HCT116 (cell line): ENCODE measurements around the gene ADGRL3. TPM values are rescaled to one million over a fixed set of nuclear protein-coding genes. Genes with fewer than 3 reads are reported as not detected.

Experiments
- ATAC-seq: fragments of 200-7000 bp; cut with Tn5 transposase; 2 replicates; pipeline ENCODE4 v1.9.1; 2020; ENCODE audit warnings: mild to moderate bottlenecking, moderate library complexity
- BruUV-seq: library from RNA; stranded (reverse); fragments of 400-500 nt; replicated peaks from 2 replicates; lab custom pipeline; 2021; lab: Mats Ljungman, UMichigan
- CTCF ChIA-PET: fragments of 300-600 bp; sonication (Branson Sonifier 250); formaldehyde crosslinking; loops from one replicate; lab custom pipeline; 2021; ENCODE audit warnings: antibody characterized with exemption; lab: Charles Lee
- POLR2A ChIA-PET: fragments of 300-600, 350-600 bp; sonication (Branson Sonifier 250); formaldehyde crosslinking; loops from one replicate; lab custom pipeline; 2021; ENCODE audit warnings: antibody characterized with exemption; lab: Charles Lee
- RAD21 ChIA-PET, 2 experiments: fragments of 300-600 bp; sonication (Branson Sonifier 250); formaldehyde crosslinking; loops; one replicate each; lab custom pipeline; 2023; ENCODE audit warnings: low total read pairs in 2 of 2; ENCODE audit not compliant: uncharacterized antibody in 2 of 2, unreplicated experiment in 2 of 2, low non-redundant PET in 1 of 2; lab: Charles Lee
- DNase-seq: peaks from one replicate; pipeline ENCODE4 v3.0.0-alpha.2; 2010; ENCODE audit warnings: low read depth, low spot score
- H2AFZ ChIP-seq: fragments of 200-600 bp; shearing (Covaris generic), sonication (generic); 2 replicates; pipeline ENCODE4 v1.6.1; 2017; ENCODE audit warnings: low read depth, mixed run types, mixed read lengths, antibody characterized with exemption, low read length; ENCODE audit not compliant: poor library complexity, severe bottlenecking
- H3K27ac ChIP-seq: 2 replicates; pipeline ENCODE4 v1.5.1; 2012; ENCODE audit warnings: low read depth, low read length
- H3K27me3 ChIP-seq: fragments of 200-600 bp; sonication (generic); 2 replicates; pipeline ENCODE4 v1.6.1; 2016; ENCODE audit warnings: mixed run types, low read length, mixed read lengths; ENCODE audit not compliant: insufficient read depth
- H3K36me3 ChIP-seq, 2 experiments: fragments of 200-500 bp in 1 of 2; fragments of 200-600 bp in 1 of 2; sonication (Bioruptor generic) in 1 of 2; sonication (generic) in 1 of 2; 2 replicates each; pipeline versions ENCODE4 v1.5.1 to v1.6.1; 2014 to 2016; ENCODE audit warnings: low read length in 2 of 2, inconsistent platforms in 1 of 2, mixed read lengths in 1 of 2, mixed run types in 1 of 2; ENCODE audit not compliant: insufficient read depth in 2 of 2, control insufficient read depth in 1 of 2
- H3K4me1 ChIP-seq, 2 experiments: fragments of 200-600 bp in 1 of 2; sonication (generic) in 1 of 2; 2 replicates each; pipeline versions ENCODE4 v1.5.1 to v1.6.1; 2012 to 2017; ENCODE audit warnings: low read length in 2 of 2, inconsistent platforms in 1 of 2, mild to moderate bottlenecking in 1 of 2, mixed read lengths in 1 of 2, mixed run types in 1 of 2, moderate library complexity in 1 of 2; ENCODE audit not compliant: insufficient read depth in 2 of 2, control insufficient read depth in 1 of 2
- H3K4me2 ChIP-seq: fragments of 200-600 bp; sonication (generic); 2 replicates; pipeline ENCODE4 v1.6.1; 2017; ENCODE audit warnings: mixed run types, low read length, mixed read lengths
- H3K4me3 ChIP-seq, 2 experiments: fragments of 200-600 bp in 1 of 2; sonication (generic) in 1 of 2; replicated peaks in 1 of 2; 2 replicates each; pipeline ENCODE4 v1.5.1; 2011 to 2016; ENCODE audit warnings: low read length in 2 of 2, control low read depth in 1 of 2, low read depth in 1 of 2, mild to moderate bottlenecking in 1 of 2, mixed read lengths in 1 of 2, mixed run types in 1 of 2
- H3K79me2 ChIP-seq: fragments of 200-600 bp; sonication (generic); 2 replicates; pipeline ENCODE4 v1.6.1; 2017; ENCODE audit warnings: mild to moderate bottlenecking, mixed run types, low read length, moderate library complexity, mixed read lengths; ENCODE audit not compliant: insufficient read depth
- H3K9ac ChIP-seq: fragments of 200-600 bp; sonication (generic); 2 replicates; pipeline ENCODE4 v1.6.1; 2016; ENCODE audit warnings: low read length, mixed read lengths
- H3K9me2 ChIP-seq: fragments of 200-600 bp; sonication (generic), shearing (Covaris generic); 2 replicates; pipeline ENCODE4 v1.6.1; 2017; ENCODE audit warnings: mixed run types, mild to moderate bottlenecking, moderate library complexity; ENCODE audit not compliant: insufficient read depth
- H3K9me3 ChIP-seq, 2 experiments: fragments of 200-500 bp in 1 of 2; fragments of 200-600 bp in 1 of 2; sonication (Bioruptor generic) in 1 of 2; sonication (generic) in 1 of 2; 2 replicates each; pipeline ENCODE4 v1.6.1; 2014 to 2017; ENCODE audit warnings: low read length in 2 of 2, mixed read lengths in 2 of 2, inconsistent platforms in 1 of 2, low read depth in 1 of 2, mild to moderate bottlenecking in 1 of 2, mixed run types in 1 of 2, moderate library complexity in 1 of 2; ENCODE audit not compliant: control insufficient read depth in 1 of 2, insufficient read depth in 1 of 2
- H4K20me1 ChIP-seq: fragments of 200-600 bp; sonication (generic), shearing (Covaris generic); 2 replicates; pipeline ENCODE4 v1.6.1; 2017; ENCODE audit warnings: mixed run types, mild to moderate bottlenecking, moderate library complexity; ENCODE audit not compliant: insufficient read depth
- ATF3 ChIP-seq: IDR thresholded peaks from 2 replicates; pipeline ENCODE4 v1.6.1; 2012
- CEBPB ChIP-seq: IDR thresholded peaks from 2 replicates; pipeline ENCODE4 v1.6.1; 2012; ENCODE audit warnings: low read depth
- CTCF ChIP-seq, 3 experiments: fragments of 200-600 bp in 1 of 3; sonication (generic) in 1 of 3; IDR thresholded peaks in 2 of 3; conservative IDR thresholded peaks in 1 of 3; 2 replicates each; pipeline ENCODE4 v1.5.1; 2012 to 2017; ENCODE audit warnings: low read depth in 2 of 3, low read length in 2 of 3, antibody characterized with exemption in 1 of 3, borderline replicate concordance in 1 of 3, control low read depth in 1 of 3, mild to moderate bottlenecking in 1 of 3, mixed read lengths in 1 of 3, mixed run types in 1 of 3, moderate library complexity in 1 of 3; ENCODE audit not compliant: insufficient read depth in 1 of 3
- ELF1 ChIP-seq: IDR thresholded peaks from 2 replicates; pipeline ENCODE4 v1.6.1; 2012; ENCODE audit warnings: low read depth, borderline replicate concordance
- TCF7L2 ChIP-seq: IDR thresholded peaks from 2 replicates; pipeline ENCODE4 v1.7.0; 2011; ENCODE audit warnings: borderline replicate concordance, inconsistent platforms; ENCODE audit not compliant: insufficient read depth, insufficient read length; ENCODE audit errors: extremely low read depth
- YY1 ChIP-seq: IDR thresholded peaks from 2 replicates; pipeline ENCODE4 v1.6.1; 2011; ENCODE audit warnings: low read length, low read depth, moderate library complexity, mild to moderate bottlenecking; ENCODE audit not compliant: insufficient replicate concordance; ENCODE audit errors: extremely low read depth
- ZNF274 ChIP-seq: fragments of 200-500 bp; sonication (Bioruptor generic); IDR thresholded peaks from 2 replicates; pipeline ENCODE4 v1.6.1; 2014; ENCODE audit warnings: mild to moderate bottlenecking, low read depth, low read length, inconsistent platforms
- intact Hi-C: fragments of 100-400 bp; cut with micrococcal nuclease; formaldehyde crosslinking; loops from 2 replicates; pipeline ENCODE4 v1.10.0; 2022
- total RNA-seq: library from RNA; stranded (reverse); gene quantifications from one replicate; pipeline ENCODE4 v1.2.1, GENCODE V29; 2021; ENCODE audit not compliant: unreplicated experiment

ADGRL3 gene
- total RNA-seq, 1 experiment from 2014 or later: not detected

GRCh38 chr4:61300266-61300844, 100.2 kb downstream of the ADGRL3 start:
- DNase-seq (no peak), ATAC-seq (no peak)
- BruUV-seq: no TSS peak

More at GRCh38 chr4:61300266-61300844, 100.2 kb downstream of the ADGRL3 start:
- Histone ChIP-seq H3K4me1 (no peaks in the 10 kb centered on the region), H3K4me3 (no peak overlapping the region), H3K4me2 (no peak overlapping the region), H3K27ac (no peak overlapping the region), H3K9me2 (no peaks in the 10 kb centered on the region), H4K20me1 (no peaks in the 10 kb centered on the region), H3K79me2 (no peaks in the 10 kb centered on the region), H3K36me3 (no peaks in the 10 kb centered on the region), H3K27me3 (no peaks in the 10 kb centered on the region), H3K9me3 (peaks cover 0 to 19% of the 10 kb centered on the region in 2 experiments; a peak in 2 of 4 replicates), H3K9ac (no peak overlapping the region), H2AFZ (no peak overlapping the region)
- ChIA-PET CTCF (no interaction called here), POLR2A (no interaction called here), RAD21 (no interaction called here)
- TF ChIP-seq ELF1: no peak
- no peak for TF ChIP-seq ZNF274
- no peak for TF ChIP-seq CTCF (IDR thresholded peaks at IDR 0.05 in 2 of 3, conservative IDR thresholded peaks at IDR 0.05 in 1 of 3; ENCODE audit: borderline replicate concordance in 1 of 3, insufficient read depth in 1 of 3, low read depth in 2 of 3, low read length in 2 of 3)
- no peak for TF ChIP-seq YY1
- TF ChIP-seq TCF7L2: no peak
- no peak for TF ChIP-seq ATF3
- TF ChIP-seq CEBPB: no peak
- intact Hi-C loops: no loop called here
